RPMI7951 (cell line): ENCODE data around the gene HIC1. TPM values are rescaled to one million over a fixed set of nuclear protein-coding genes. Genes with fewer than 3 reads are reported as not detected.

Experiments used
- DNase-seq: peaks from one replicate; pipeline ENCODE4 v3.0.0-alpha.2; 2012; ENCODE audit warnings: low read depth
- total RNA-seq: library from RNA; depleted of rRNA; stranded (reverse); fragments of >200 nt; shearing (Covaris generic); gene quantifications from 2 replicates; pipeline ENCODE4 v1.2.3, GENCODE V29; 2014

Gene HIC1
- total RNA-seq, 1 experiment from 2014 or later = 4.6 TPM

DNA sequence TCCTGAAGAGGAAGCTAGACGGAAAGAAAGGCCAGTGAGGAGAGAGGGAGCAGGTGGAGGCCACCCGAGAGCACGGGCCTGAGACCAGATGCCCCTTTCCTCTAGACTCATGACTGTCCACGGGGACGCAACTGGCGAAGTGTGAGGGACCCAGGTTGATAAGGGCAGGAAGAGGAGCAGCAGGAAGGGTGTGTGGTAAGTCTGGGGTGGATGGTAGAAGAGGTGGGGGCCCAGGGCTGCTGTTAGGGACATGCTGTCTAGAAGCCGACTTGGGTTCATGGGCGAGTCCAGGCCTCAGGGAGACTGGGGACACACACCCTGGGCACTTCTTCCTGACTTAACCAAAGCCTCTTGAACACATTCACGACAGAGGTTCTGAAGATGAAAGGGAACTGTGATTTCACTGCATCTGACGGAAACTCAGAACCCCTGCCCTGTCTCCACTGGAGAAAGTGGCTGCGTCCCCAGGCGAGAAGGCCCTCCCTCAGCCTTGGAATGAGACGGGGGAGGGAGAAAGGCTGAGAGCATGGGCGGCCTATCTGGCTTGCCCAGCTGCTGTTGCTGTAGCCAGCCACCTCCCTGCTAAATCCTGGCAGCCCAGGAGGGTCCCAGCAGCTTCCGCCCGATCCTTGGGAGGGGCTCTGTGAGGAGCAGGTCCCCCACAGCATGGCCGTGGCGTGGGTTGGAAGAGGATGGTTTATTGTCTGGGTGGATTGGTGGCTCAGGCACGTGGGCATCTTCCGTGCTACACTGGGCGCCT, 6.0 kb downstream of the HIC1 start:
- DNase-seq = no peak

- DNase-seq = no peak
These were observed 6.6 kb downstream of the HIC1 start for GRCh38 chr17:2061441-2061958.

GRCh38 chr17:2062571-2063183, 7.8 kb downstream of the HIC1 start:
- DNase-seq = no peak

DNA sequence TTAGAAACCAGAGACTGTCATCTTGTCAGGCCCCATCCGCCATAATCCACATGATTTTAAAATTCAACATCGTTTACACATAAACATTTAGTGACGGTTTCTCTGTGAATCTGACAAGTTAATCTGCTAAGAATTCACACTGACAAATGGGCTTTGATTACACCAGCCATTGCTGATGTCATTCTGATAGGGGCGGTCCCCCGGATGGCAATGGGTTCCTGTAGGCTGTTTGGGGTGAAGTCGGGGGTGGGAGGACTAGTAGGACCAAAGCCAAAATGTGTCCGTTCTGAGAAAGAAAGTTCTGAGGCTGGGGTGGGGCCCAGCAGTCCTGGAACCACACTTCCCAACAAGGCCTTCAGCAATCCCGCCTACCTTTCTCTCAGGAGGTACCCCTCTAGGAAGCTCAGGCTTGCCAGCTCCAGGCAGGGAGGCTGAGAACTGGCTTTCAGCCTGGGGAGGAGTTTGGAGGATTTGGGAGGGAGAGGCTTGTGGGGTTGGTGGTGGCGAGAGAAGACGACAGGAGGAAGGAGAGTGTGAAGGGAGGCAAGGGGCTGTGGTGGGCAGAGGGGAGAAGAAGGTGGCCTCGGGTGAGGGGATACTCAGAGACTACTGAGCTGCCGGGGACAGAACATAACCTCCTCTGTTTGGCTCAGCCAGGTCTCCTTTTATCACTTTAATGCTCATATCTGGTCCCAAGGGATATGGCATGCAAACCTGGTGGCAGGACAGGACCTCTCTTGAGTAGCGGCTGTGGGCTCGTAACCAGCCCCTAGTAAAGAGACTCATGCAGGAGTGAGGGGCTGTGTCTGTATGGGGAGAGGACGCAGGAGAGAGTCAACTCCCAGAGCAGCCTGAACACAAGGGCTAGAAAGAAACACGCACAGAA, 8.6 kb downstream of the HIC1 start:
- no peak for DNase-seq

- DNase-seq = no peak
These were observed 9.2 kb downstream of the HIC1 start for GRCh38 chr17:2064147-2064489.

- DNase-seq = no peak
These were observed 9.6 kb downstream of the HIC1 start for GRCh38 chr17:2064520-2064971.

- DNase-seq = peak; percentile 60
These were observed 10.3 kb downstream of the HIC1 start for GRCh38 chr17:2064980-2065785.

DNA sequence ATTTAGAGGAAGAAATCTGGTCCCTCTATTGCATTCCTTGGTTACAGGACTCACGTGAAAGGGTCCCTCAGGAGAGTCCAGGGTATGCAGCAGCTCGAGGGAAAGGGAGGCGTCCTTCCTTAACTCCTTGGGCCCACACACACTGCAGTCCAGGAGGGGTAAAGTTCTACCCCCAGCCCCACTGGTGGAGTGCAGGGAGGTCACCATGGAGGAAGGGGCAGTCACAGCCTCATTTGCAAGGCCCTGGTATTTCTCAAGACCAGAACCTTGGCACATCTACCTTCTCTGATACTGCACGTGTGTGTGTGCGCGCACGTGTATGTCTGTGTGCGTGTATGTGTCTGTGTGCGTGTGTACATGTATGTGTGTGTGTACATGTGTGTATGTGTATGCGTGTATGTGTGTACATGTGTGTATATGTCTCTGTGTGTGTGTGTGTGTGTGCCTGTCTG, 11.1 kb downstream of the HIC1 start:
- no peak for DNase-seq

DNA sequence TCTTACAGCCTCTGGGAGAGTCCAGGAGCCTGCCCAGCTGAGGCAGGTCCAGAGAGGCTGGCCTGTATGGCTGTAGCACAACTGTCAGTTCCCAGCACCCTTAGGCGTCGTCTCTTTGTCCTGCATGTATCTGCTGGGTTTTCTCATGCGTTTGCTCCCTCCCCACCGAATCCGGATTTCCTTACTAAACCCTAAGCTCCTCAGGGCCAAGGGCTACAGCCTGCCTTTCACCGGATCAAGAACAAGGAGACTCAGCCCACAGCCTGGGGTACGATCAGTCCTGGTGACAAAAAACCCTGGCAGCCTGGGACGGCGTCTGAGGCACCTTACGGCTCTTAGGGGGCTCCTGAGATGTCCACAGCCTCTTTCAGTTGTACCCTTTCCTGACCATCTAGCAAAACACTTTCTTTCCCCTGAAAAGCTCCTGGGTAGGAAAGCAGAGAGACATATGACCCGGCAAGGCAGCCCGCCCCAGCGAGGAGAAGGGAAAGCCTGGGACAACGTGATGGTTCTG, 12.2 kb downstream of the HIC1 start:
- no peak for DNase-seq

DNA sequence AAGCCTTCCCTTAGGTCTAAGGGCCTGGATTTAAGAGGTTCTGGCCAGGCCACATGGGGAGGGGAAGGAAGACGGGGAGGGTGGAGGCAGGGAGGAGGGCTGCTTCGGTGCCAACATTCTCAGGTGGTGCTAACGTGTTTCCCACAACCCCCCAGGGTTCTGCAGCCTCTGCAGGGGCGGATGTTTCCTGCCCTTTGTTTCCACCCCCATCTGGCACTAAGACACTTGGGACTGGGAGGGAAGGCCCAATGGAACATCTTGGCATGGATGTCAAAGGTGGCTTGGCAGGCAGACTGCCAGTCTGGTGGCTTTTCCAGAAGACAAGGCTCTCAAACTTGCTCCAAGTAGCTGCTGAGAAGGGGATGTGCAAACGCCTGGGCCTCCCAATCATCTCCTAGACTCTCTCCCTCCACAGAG, 12.7 kb downstream of the HIC1 start:
- peak; percentile 94 for DNase-seq

GRCh38 chr17:2068031-2068518, 13.2 kb downstream of the HIC1 start:
- DNase-seq = peak; percentile 85

DNA sequence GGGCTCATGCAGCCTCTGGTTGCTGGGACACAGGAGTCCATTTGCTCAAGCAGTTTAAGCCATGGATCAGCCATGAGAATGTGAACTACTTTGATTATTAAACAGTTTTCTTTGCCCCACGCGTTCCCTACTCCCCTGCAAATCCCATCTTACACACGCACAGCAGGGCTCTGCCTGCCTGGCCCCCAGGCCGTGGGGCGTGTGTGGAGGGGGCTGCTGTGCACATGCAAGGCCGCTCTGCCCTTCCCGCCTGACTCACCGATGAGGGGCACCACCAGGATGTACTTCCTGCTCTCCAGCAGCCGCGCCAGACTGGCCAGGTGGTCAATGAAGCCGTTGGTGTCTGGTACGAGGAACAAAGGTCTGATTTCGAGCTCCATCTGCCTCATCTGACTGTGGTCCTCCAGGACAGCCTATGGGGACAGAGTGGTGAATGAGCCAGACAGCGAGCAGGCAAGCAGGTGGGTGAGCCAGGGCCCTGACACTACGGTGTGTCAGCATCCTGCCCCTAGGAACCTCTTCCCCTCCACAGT, 13.7 kb downstream of the HIC1 start:
- peak; percentile 86 for DNase-seq

GRCh38 chr17:2070241-2071023, 15.5 kb downstream of the HIC1 start:
- DNase-seq = peak; percentile 76

GRCh38 chr17:2071024-2071385, 16.1 kb downstream of the HIC1 start:
- DNase-seq = no peak

DNA sequence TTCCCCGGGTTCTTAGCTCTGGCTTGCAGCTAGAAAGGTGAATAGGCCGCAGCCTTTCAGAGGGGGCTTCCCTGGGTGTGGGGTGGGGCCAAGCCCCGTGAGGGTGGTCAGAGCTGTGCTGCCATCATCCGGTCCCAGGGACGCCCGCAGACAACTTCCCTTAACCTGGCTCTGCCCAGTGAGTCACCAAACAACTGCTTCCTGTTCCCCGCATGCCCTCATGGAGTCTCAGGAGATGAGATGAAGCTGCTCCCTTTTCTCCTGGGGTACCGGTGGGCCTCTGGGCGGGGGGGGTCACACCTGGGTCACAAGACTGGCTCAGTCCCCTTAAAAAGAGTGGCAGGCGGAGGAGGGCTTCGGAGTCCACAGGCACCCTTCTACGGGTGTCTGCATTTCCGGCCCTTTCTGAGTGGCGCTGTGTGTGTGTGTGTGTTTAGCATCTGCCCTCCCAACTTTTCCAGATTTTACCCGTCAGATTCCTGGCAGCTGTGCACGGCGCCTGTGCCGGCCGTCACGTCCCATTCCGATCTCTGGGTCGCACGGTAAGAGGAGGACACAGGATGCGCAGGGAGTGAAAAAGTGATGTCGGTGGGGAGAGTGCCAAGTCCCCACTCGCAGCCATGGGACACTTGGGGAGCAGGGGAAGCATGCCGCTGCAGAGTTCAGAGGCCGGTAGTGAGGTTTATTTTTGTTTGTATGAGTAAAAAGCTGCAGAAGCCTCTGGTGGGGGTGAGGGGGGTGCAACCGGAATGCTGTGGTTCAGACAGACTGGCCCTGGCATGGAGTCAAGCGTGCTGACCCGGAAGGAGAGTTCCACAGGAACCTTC, 16.8 kb downstream of the HIC1 start:
- DNase-seq = no peak

- no peak for DNase-seq
These were observed 20.0 kb downstream of the HIC1 start for GRCh38 chr17:2074919-2075318.

DNA sequence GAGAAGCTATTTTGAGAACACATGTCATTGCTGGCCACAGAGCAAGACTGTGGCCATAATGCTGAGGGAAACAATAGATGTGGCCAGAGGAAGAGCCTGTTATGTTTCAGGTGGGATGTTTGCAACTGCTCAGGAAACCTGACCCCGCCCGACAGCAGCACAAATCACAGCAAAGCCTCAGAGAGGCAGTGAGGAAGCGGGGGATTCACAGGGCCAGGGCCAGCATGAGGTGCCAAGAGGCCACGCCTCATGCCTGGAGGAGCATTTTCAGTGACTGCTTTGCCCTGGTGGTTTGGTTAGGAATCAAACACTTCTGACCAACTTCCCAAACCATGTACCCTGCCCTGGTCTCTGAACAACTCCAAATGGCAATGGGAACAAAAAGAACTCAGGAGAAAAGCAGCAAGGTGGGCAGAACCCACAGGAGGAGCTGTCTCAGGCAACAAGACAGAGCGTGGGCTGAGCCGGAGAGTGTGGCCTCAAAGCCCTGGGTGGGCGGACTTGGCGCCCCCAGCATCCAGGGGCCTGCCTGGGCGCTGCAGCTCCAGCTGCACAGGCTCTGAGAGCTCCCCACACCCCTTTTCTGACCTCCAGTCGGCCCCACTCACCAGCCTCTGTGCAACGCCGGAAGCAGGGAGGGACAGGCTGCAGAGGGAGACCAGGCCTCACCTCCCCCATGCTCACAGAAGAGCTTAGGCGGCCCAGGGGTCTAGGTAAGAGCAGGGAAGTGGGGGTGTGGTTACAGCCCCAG, 20.6 kb downstream of the HIC1 start:
- peak; percentile 89 for DNase-seq
